H9 (cell line): ENCODE results near the gene TMEM178B. TPM values are rescaled to one million over a fixed set of nuclear protein-coding genes. Genes with fewer than 3 reads are reported as not detected.

ENCODE experiments used
- DNase-seq: peaks from one replicate; pipeline ENCODE4 v3.0.0-alpha.2; 2017
- H2AFZ ChIP-seq: one replicate; pipeline ENCODE4 v1.6.1; 2013; ENCODE audit warnings: mild to moderate bottlenecking, low read length, control low read depth, moderate library complexity
- H2AK5ac ChIP-seq: 2 replicates; pipeline ENCODE4 v1.6.1; 2013; ENCODE audit warnings: low read length, control low read depth, mixed read lengths; ENCODE audit not compliant: insufficient read length
- H2BK120ac ChIP-seq: one replicate; pipeline ENCODE4 v1.6.1; 2013; ENCODE audit warnings: low read depth, mild to moderate bottlenecking, low read length, control low read depth, inconsistent platforms; ENCODE audit not compliant: poor library complexity, severe bottlenecking
- H2BK12ac ChIP-seq: 2 replicates; pipeline ENCODE4 v1.6.1; 2013; ENCODE audit warnings: low read length, control low read depth, mixed read lengths, low read depth; ENCODE audit not compliant: insufficient read length
- H2BK15ac ChIP-seq: 2 replicates; pipeline ENCODE4 v1.6.1; 2013; ENCODE audit warnings: low read depth, low read length, control low read depth
- H2BK20ac ChIP-seq: one replicate; pipeline ENCODE4 v1.6.1; 2013; ENCODE audit warnings: low read depth, mild to moderate bottlenecking, low read length, control low read depth, inconsistent platforms; ENCODE audit not compliant: poor library complexity, severe bottlenecking
- H2BK5ac ChIP-seq: 2 replicates; pipeline ENCODE4 v1.6.1; 2013; ENCODE audit warnings: low read length, control low read depth, mixed read lengths; ENCODE audit not compliant: insufficient read length
- H3K14ac ChIP-seq: 2 replicates; pipeline ENCODE4 v1.6.1; 2013; ENCODE audit warnings: low read length, control low read depth; ENCODE audit not compliant: insufficient read depth
- H3K18ac ChIP-seq: 2 replicates; pipeline ENCODE4 v1.6.1; 2013; ENCODE audit warnings: low read depth, mild to moderate bottlenecking, mixed read lengths, low read length, control low read depth; ENCODE audit not compliant: insufficient read length
- H3K23ac ChIP-seq: 2 replicates; pipeline ENCODE4 v1.6.1; 2013; ENCODE audit warnings: low read length, control low read depth, mixed read lengths, low read depth; ENCODE audit not compliant: insufficient read length
- H3K23me2 ChIP-seq: 2 replicates; pipeline ENCODE4 v1.6.1; 2013; ENCODE audit warnings: low read depth, mild to moderate bottlenecking, mixed read lengths, low read length, control low read depth; ENCODE audit not compliant: insufficient read length, poor library complexity, severe bottlenecking
- H3K27ac ChIP-seq: 2 replicates; pipeline ENCODE4 v1.5.1; 2013; ENCODE audit warnings: low read length, control low read depth, mixed read lengths, low read depth; ENCODE audit not compliant: insufficient read length
- H3K27me3 ChIP-seq: 2 replicates; pipeline ENCODE4 v1.6.1; 2013; ENCODE audit warnings: low read length, control low read depth, inconsistent platforms; ENCODE audit not compliant: insufficient read depth
- H3K4ac ChIP-seq: 2 replicates; pipeline ENCODE4 v1.6.1; 2013; ENCODE audit warnings: low read depth, mild to moderate bottlenecking, control low read depth, inconsistent platforms, low read length, moderate library complexity
- H3K4me1 ChIP-seq: 2 replicates; pipeline ENCODE4 v1.6.1; 2013; ENCODE audit warnings: low read length, control low read depth, inconsistent platforms; ENCODE audit not compliant: insufficient read depth
- H3K4me2 ChIP-seq: 2 replicates; pipeline ENCODE4 v1.6.1; 2013; ENCODE audit warnings: low read length, control low read depth, mixed read lengths; ENCODE audit not compliant: insufficient read length, insufficient read depth
- H3K56ac ChIP-seq: 2 replicates; pipeline ENCODE4 v1.6.1; 2013; ENCODE audit warnings: low read depth, mild to moderate bottlenecking, mixed read lengths, low read length, control low read depth; ENCODE audit not compliant: insufficient read length
- H3K79me1 ChIP-seq: 2 replicates; pipeline ENCODE4 v1.6.1; 2013; ENCODE audit warnings: low read depth, mild to moderate bottlenecking, moderate library complexity, low read length, control low read depth, inconsistent platforms; ENCODE audit not compliant: insufficient read depth, poor library complexity, severe bottlenecking
- H3K79me2 ChIP-seq: 2 replicates; pipeline ENCODE4 v1.6.1; 2013; ENCODE audit warnings: low read length, control low read depth, inconsistent platforms; ENCODE audit not compliant: insufficient read depth
- H3K9ac ChIP-seq: 2 replicates; pipeline ENCODE4 v1.6.1; 2013; ENCODE audit warnings: low read length, control low read depth, mixed read lengths; ENCODE audit not compliant: insufficient read length; ENCODE audit errors: extremely low read depth
- H3K9me3 ChIP-seq: one replicate; pipeline ENCODE4 v1.6.1; 2013; ENCODE audit warnings: low read depth, low read length, inconsistent platforms; ENCODE audit not compliant: control insufficient read depth
- H3T11ph ChIP-seq: one replicate; pipeline ENCODE4 v1.6.1; 2013; ENCODE audit warnings: mild to moderate bottlenecking, low read length, control low read depth, inconsistent platforms
- H4K20me1 ChIP-seq: one replicate; pipeline ENCODE4 v1.6.1; 2013; ENCODE audit not compliant: control insufficient read depth, insufficient read length, insufficient read depth
- H4K5ac ChIP-seq: 2 replicates; pipeline ENCODE4 v1.6.1; 2013; ENCODE audit warnings: low read depth, mild to moderate bottlenecking, mixed read lengths, low read length, control low read depth; ENCODE audit not compliant: insufficient read length
- H4K8ac ChIP-seq: replicated peaks from 2 replicates; pipeline ENCODE4 v1.6.1; 2013; ENCODE audit warnings: low read length, control low read depth, mixed read lengths, low read depth; ENCODE audit not compliant: insufficient read length
- H4K91ac ChIP-seq: 2 replicates; pipeline ENCODE4 v1.6.1; 2013; ENCODE audit warnings: low read depth, mild to moderate bottlenecking, moderate library complexity, mixed read lengths, low read length, control low read depth; ENCODE audit not compliant: insufficient read length
- H3K27ac Mint-ChIP-seq, 3 experiments: 2 replicates in 2 of 3; 3 replicates in 1 of 3; pipeline ENCODE4 v1.8.0; 2020 to 2021; ENCODE audit warnings: mixed read lengths in 3 of 3, mild to moderate bottlenecking in 1 of 3, moderate library complexity in 1 of 3
- H3K27me3 Mint-ChIP-seq: 2 replicates; pipeline ENCODE4 v1.8.0; 2021; ENCODE audit warnings: low read depth, mild to moderate bottlenecking, moderate library complexity, mixed read lengths
- H3K36me3 Mint-ChIP-seq, 3 experiments: 2 replicates in 2 of 3; 3 replicates in 1 of 3; pipeline ENCODE4 v1.8.0; 2020 to 2021; ENCODE audit warnings: low read depth in 3 of 3, mixed read lengths in 3 of 3; ENCODE audit not compliant: insufficient read depth in 1 of 3
- H3K4me1 Mint-ChIP-seq, 2 experiments: 2 replicates each; pipeline ENCODE4 v1.8.0; 2020; ENCODE audit warnings: mixed read lengths in 2 of 2
- H3K4me3 Mint-ChIP-seq, 2 experiments: 2 replicates in 1 of 2; 3 replicates in 1 of 2; pipeline ENCODE4 v1.8.0; 2020 to 2021; ENCODE audit warnings: mild to moderate bottlenecking in 2 of 2, mixed read lengths in 2 of 2, moderate library complexity in 1 of 2
- H3K9me3 Mint-ChIP-seq, 2 experiments: 2 replicates in 1 of 2; 3 replicates in 1 of 2; pipeline ENCODE4 v1.8.0; 2020; ENCODE audit warnings: mild to moderate bottlenecking in 2 of 2, mixed read lengths in 2 of 2, moderate library complexity in 1 of 2
- WGBS: extraction: QIAGEN DNeasy Blood & Tissue Kit; methylation state at CpG from one replicate; pipeline ENCODE4 v1.1.7; 2013; ENCODE audit warnings: missing lambda C conversion rate, low lambda C conversion rate, mixed read lengths; ENCODE audit not compliant: insufficient read length; ENCODE audit errors: extremely low coverage; 5-methylcytosine and 5-hydroxymethylcytosine counted together
- total RNA-seq: library from RNA; stranded (reverse); gene quantifications from 2 replicates; pipeline ENCODE4 v1.2.1, GENCODE V29; 2021
- TF ChIP-seq, protein P1 (sequence below): fragments of 200-600 bp; sonication (generic); conservative IDR thresholded peaks from 3 replicates; pipeline ENCODE4 v1.8.0; 2021; ENCODE audit warnings: antibody characterized with exemption, mild to moderate bottlenecking

The TMEM178B gene
- total RNA-seq, 1 experiment from 2014 or later: 11.3 TPM

- Histone ChIP-seq H3K14ac (0 out of 2 replicates have a peak overlapping the region, but pooled peaks have one; percentile 48), H3K4me2 (peak overlapping the region; percentile 65), H4K91ac (no peak overlapping the region), H3K9ac (no peak overlapping the region), H3K79me1 (no peaks in the 10 kb centered on the region), H3T11ph (no peak overlapping the region), H4K8ac (no peak overlapping the region), H3K79me2 (no peaks in the 10 kb centered on the region), H2BK15ac (no peak overlapping the region), H3K4me1 (no peaks in the 10 kb centered on the region; the same call in 1 of the 2 replicates), H2BK5ac (no peak overlapping the region), H3K9me3 (no peaks in the 10 kb centered on the region), H3K56ac (no peak overlapping the region), H3K4ac (no peak overlapping the region), H2AFZ (no peak overlapping the region), H3K27me3 (no peaks in the 10 kb centered on the region; the same call in 1 of the 2 replicates), H3K18ac (peak overlapping the region; percentile 50), H3K23me2 (peaks cover 29% of the 10 kb centered on the region), H2BK20ac (no peak overlapping the region), H2BK120ac (no peak overlapping the region), H2AK5ac (no peak overlapping the region), H4K20me1 (no peaks in the 10 kb centered on the region), H3K27ac (no peak overlapping the region), H2BK12ac (no peak overlapping the region), H3K23ac (no peak overlapping the region), H4K5ac (no peak overlapping the region)
- Mint-ChIP-seq H3K9me3 (peaks cover 0 to 5% of the 10 kb centered on the region in 2 experiments; a peak in 3 of 5 replicates), H3K36me3 (peaks cover 0 to 7% (median 2%) of the 10 kb centered on the region in 3 experiments; a peak in 4 of 7 replicates), H3K4me1 (peaks cover 22 to 25% of the 10 kb centered on the region in 2 experiments), H3K4me3 (peak overlapping the region; percentile 83 to 89), H3K27ac (no peak overlapping the region), H3K27me3 (peaks cover 56% of the 10 kb centered on the region)
- DNase-seq: no peak
- WGBS: no CpG with 5 or more reads among the region's 60 CpGs
- TF ChIP-seq, protein P1, sequence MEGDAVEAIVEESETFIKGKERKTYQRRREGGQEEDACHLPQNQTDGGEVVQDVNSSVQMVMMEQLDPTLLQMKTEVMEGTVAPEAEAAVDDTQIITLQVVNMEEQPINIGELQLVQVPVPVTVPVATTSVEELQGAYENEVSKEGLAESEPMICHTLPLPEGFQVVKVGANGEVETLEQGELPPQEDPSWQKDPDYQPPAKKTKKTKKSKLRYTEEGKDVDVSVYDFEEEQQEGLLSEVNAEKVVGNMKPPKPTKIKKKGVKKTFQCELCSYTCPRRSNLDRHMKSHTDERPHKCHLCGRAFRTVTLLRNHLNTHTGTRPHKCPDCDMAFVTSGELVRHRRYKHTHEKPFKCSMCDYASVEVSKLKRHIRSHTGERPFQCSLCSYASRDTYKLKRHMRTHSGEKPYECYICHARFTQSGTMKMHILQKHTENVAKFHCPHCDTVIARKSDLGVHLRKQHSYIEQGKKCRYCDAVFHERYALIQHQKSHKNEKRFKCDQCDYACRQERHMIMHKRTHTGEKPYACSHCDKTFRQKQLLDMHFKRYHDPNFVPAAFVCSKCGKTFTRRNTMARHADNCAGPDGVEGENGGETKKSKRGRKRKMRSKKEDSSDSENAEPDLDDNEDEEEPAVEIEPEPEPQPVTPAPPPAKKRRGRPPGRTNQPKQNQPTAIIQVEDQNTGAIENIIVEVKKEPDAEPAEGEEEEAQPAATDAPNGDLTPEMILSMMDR: no peak
Observed at GRCh38 chr7:141073173-141073640, 657 bp upstream of the TMEM178B start.
